Body of pancreas (tissue), 4 donors: Measurements from ENCODE around the gene HSF4. TPM values are rescaled to one million over a fixed set of nuclear protein-coding genes. Genes with fewer than 3 reads are reported as not detected.

ENCODE experiments used
- ATAC-seq: fragments of 150-250 bp; one replicate; pipeline ENCODE4 v1.9.1; 2016
- DNase-seq, 4 donors: peaks; one replicate each; pipeline ENCODE4 v3.0.0-alpha.2; 2019
- H3K27ac ChIP-seq, 4 donors: fragments of 200-600 bp; sonication (generic); 1 replicate in 3 of 4; 2 replicates in 1 of 4; pipeline versions ENCODE4 v1.5.1 to v1.6.1; 2016 to 2019; ENCODE audit warnings: mild to moderate bottlenecking in 1 of 4, mixed read lengths in 1 of 4, moderate library complexity in 1 of 4
- H3K27me3 ChIP-seq, 2 donors: fragments of 200-600 bp; sonication (generic); one replicate each; pipeline ENCODE4 v1.6.0; 2016; ENCODE audit warnings: mild to moderate bottlenecking in 1 of 2
- H3K36me3 ChIP-seq, 2 donors: fragments of 200-600 bp; sonication (generic); replicated peaks in 1 of 2; 2 replicates each; pipeline ENCODE4 v1.5.1; 2016; ENCODE audit warnings: low read depth in 2 of 2; ENCODE audit not compliant: insufficient read depth in 1 of 2
- H3K4me1 ChIP-seq: fragments of 200-600 bp; sonication (generic); one replicate; pipeline ENCODE4 v1.6.0; 2016
- H3K4me3 ChIP-seq, 2 donors: fragments of 200-600 bp; sonication (generic); 1 replicate in 1 of 2; 2 replicates in 1 of 2; pipeline ENCODE4 v1.5.1; 2016 to 2019
- H3K9me3 ChIP-seq, 3 donors: fragments of 200-600 bp; sonication (generic); 1 replicate in 2 of 3; 2 replicates in 1 of 3; pipeline ENCODE4 v1.5.1; 2016
- POLR2A ChIP-seq, 3 donors: fragments of 450-650 bp; IDR thresholded peaks; one replicate each; pipeline ENCODE4 v1.6.1; 2016; ENCODE audit warnings: antibody characterized with exemption in 3 of 3, mild to moderate bottlenecking in 2 of 3
- WGBS, 2 donors: methylation state at CpG; one replicate each; pipeline ENCODE4 v1.1.5; 2017; 5-methylcytosine and 5-hydroxymethylcytosine counted together
- intact Hi-C: fragments of 100-400 bp; cut with DNase I; formaldehyde crosslinking; loops from one replicate; pipeline ENCODE4 v1.15.1; 2023
- total RNA-seq, 2 donors: library from RNA; depleted of rRNA; stranded (reverse); fragments of >200 nt; gene quantifications; one replicate each; pipeline ENCODE4 v1.1.0, GENCODE V29; 2016
- TF ChIP-seq, protein P1 (sequence below), 7 experiments: fragments of 450-650 bp in 4 of 7; fragments of 200-600 bp in 3 of 7; sonication (generic) in 3 of 7; IDR thresholded peaks; one replicate each; pipeline ENCODE4 v1.5.1; 2016 to 2019; ENCODE audit warnings: antibody characterized with exemption in 7 of 7

HSF4 gene
- total RNA-seq, result 100 to 1,000 TPM in 1 of 2 donors, 10 to 100 TPM in 1; 76.8 to 352 TPM

DNA sequence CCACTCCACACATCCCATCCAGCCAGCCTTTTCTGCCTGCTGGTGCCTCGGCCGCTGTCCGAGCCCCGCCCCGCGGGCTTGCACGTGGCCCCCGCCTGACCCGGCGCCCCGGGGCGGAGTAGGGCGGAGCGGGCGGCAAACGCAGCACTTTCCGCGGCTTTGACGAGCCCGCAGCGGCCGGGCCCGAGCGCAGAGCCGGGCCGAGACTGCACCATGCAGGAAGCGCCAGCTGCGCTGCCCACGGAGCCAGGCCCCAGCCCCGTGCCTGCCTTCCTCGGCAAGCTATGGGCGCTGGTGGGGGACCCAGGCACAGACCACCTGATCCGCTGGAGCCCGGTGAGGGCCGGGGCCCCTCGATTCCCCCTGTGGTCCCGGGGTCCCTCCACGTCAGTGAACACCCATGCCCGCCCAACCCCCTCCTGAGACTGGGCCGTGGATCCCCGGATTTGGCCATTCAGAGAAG, at the start of gene HSF4:
Gene HSF4, plus strand, starts transcription at position 147 of the 463 bp plus-strand sequence. Its CDS starts 67 bp downstream, at position 214.
- Histone ChIP-seq H3K36me3 (no peaks in the 10 kb centered on the region), H3K4me3 (no peak within 1 kb of the TSS), H3K9me3 (no peaks in the 10 kb centered on the region), H3K4me1 (peaks cover 58% of the 10 kb centered on the region), H3K27me3 (no peaks in the 10 kb centered on the region), H3K27ac (peak within 1 kb of the TSS in 2 of 4 donors; percentile 13 to 20)
- peak in 3 of 4 donors; percentile 58 to 64 (median 62) for DNase-seq
- intact Hi-C loops, result no loop called here
- TF ChIP-seq, protein P1, sequence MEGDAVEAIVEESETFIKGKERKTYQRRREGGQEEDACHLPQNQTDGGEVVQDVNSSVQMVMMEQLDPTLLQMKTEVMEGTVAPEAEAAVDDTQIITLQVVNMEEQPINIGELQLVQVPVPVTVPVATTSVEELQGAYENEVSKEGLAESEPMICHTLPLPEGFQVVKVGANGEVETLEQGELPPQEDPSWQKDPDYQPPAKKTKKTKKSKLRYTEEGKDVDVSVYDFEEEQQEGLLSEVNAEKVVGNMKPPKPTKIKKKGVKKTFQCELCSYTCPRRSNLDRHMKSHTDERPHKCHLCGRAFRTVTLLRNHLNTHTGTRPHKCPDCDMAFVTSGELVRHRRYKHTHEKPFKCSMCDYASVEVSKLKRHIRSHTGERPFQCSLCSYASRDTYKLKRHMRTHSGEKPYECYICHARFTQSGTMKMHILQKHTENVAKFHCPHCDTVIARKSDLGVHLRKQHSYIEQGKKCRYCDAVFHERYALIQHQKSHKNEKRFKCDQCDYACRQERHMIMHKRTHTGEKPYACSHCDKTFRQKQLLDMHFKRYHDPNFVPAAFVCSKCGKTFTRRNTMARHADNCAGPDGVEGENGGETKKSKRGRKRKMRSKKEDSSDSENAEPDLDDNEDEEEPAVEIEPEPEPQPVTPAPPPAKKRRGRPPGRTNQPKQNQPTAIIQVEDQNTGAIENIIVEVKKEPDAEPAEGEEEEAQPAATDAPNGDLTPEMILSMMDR (IDR thresholded peaks at IDR 0.05), result no peak
- peak in 2 of 3 donors; percentile 11 to 29 for TF ChIP-seq POLR2A (IDR thresholded peaks at IDR 0.05)
- ATAC-seq, result peak; percentile 10
- 2% methylated on average over 40 of the region's 41 CpGs; no CpG with 5 or more reads in 1 of the 2 donors for whole genome bisulfite sequencing, 2 donors

- WGBS, 2 donors, result 65% methylated on average over 2 of the region's 2 CpGs
- no peaks in the 10 kb centered on the region for H3K36me3 ChIP-seq
- H3K27ac ChIP-seq, result no peak overlapping the region
- peaks cover 18% of the 10 kb centered on the region for H3K4me1 ChIP-seq
- intact Hi-C loops, result no loop called here
- ATAC-seq (no peak), DNase-seq (no peak)
- H3K9me3 ChIP-seq, result no peaks in the 10 kb centered on the region
- no peaks in the 10 kb centered on the region for H3K27me3 ChIP-seq
- H3K4me3 ChIP-seq, result no peak overlapping the region
- TF ChIP-seq, protein P1 (IDR thresholded peaks at IDR 0.05), result no peak
- TF ChIP-seq POLR2A (IDR thresholded peaks at IDR 0.05), result no peak
Measured at GRCh38 chr16:67114793-67115192, 49.8 kb upstream of the HSF4 start.

GRCh38 chr16:67115639-67116038, 48.9 kb upstream of the HSF4 start:
- no peak for DNase-seq
- no peak for TF ChIP-seq POLR2A (IDR thresholded peaks at IDR 0.05)
- TF ChIP-seq, protein P1 (IDR thresholded peaks at IDR 0.05), result no peak
- WGBS, 2 donors, result 81 to 82% methylated on average over 7 of the region's 7 CpGs
- Histone ChIP-seq H3K27ac (no peak overlapping the region), H3K9me3 (no peaks in the 10 kb centered on the region), H3K4me1 (peaks cover 15% of the 10 kb centered on the region), H3K36me3 (no peaks in the 10 kb centered on the region), H3K27me3 (no peaks in the 10 kb centered on the region), H3K4me3 (no peak overlapping the region)
- no peak for ATAC-seq
- intact Hi-C loops, result no loop called here

- Histone ChIP-seq H3K9me3 (no peaks in the 10 kb centered on the region), H3K36me3 (no peaks in the 10 kb centered on the region), H3K4me1 (peaks cover 5% of the 10 kb centered on the region), H3K27ac (no peak overlapping the region), H3K4me3 (no peak overlapping the region), H3K27me3 (no peaks in the 10 kb centered on the region)
- DNase-seq (no peak), ATAC-seq (no peak)
- TF ChIP-seq, protein P1 (IDR thresholded peaks at IDR 0.05), result no peak
- no peak for TF ChIP-seq POLR2A (IDR thresholded peaks at IDR 0.05)
- 69 to 80% methylated on average over 12 to 13 of the region's 13 CpGs for WGBS, 2 donors
- intact Hi-C loops, result no loop called here
Measured at GRCh38 chr16:67116388-67117311, 47.9 kb upstream of the HSF4 start.
